K562 (cell line): ENCODE measurements around the gene FAM149B1. TPM values are rescaled to one million over a fixed set of nuclear protein-coding genes. Genes with fewer than 3 reads are reported as not detected.

ENCODE experiments used
- CBX5 ChIP-seq: IDR thresholded peaks from 2 replicates; pipeline ENCODE4 v1.6.1; 2014; ENCODE audit warnings: low read depth, borderline replicate concordance
- CC2D1A ChIP-seq: fragments of 450-650 bp; IDR thresholded peaks from 2 replicates; pipeline ENCODE4 v1.6.1; 2017; ENCODE audit warnings: mild to moderate bottlenecking
- CEBPG ChIP-seq, 3 experiments: fragments of 200-800 bp in 1 of 3; sonication (Bioruptor generic) in 1 of 3; sonication (generic) in 1 of 3; formaldehyde crosslinking in 1 of 3; IDR thresholded peaks in 2 of 3; conservative IDR thresholded peaks in 1 of 3; 2 replicates each; pipeline versions ENCODE4 v1.6.1 to v1.8.0; 2016 to 2022; ENCODE audit warnings: missing compliant biosample characterization in 2 of 3, missing genetic modification characterization in 2 of 3, mild to moderate bottlenecking in 1 of 3, missing genetic modification reagents in 1 of 3
- CXXC5 ChIP-seq: fragments of 250-450 bp; sonication (Bioruptor Pico); IDR thresholded peaks from 2 replicates; pipeline ENCODE4 v1.8.0; 2022; ENCODE audit warnings: inconsistent platforms, mild to moderate bottlenecking, moderate library complexity
- ETV5 ChIP-seq: sonication (generic); formaldehyde crosslinking; IDR thresholded peaks from 2 replicates; pipeline ENCODE4 v1.4.0; 2020; ENCODE audit warnings: low read depth, mild to moderate bottlenecking, missing genetic modification reagents
- FOXM1 ChIP-seq, 2 experiments: fragments of 450-650 bp in 1 of 2; sonication (generic) in 1 of 2; formaldehyde crosslinking in 1 of 2; IDR thresholded peaks; 2 replicates each; pipeline versions ENCODE4 v1.6.1 to v1.9.0; 2017 to 2022; ENCODE audit warnings: low read depth in 2 of 2, mild to moderate bottlenecking in 2 of 2, missing genetic modification reagents in 1 of 2, moderate library complexity in 1 of 2
- GABPA ChIP-seq: fragments of 200-800 bp; sonication (Bioruptor generic); conservative IDR thresholded peaks from 2 replicates; pipeline ENCODE4 v1.6.1; 2016; ENCODE audit warnings: low read depth, missing genetic modification characterization, missing compliant biosample characterization
- GATA2 ChIP-seq: sonication (generic); formaldehyde crosslinking; IDR thresholded peaks from 2 replicates; pipeline ENCODE4 v1.4.0; 2020; ENCODE audit warnings: mild to moderate bottlenecking, missing genetic modification reagents
- HNRNPLL ChIP-seq: fragments of 200-400 bp; formaldehyde crosslinking; IDR thresholded peaks from 2 replicates; pipeline ENCODE4 v1.6.1; 2017; ENCODE audit warnings: low read length, low read depth, mild to moderate bottlenecking; ENCODE audit not compliant: poor library complexity, severe bottlenecking
- KHSRP ChIP-seq: fragments of 450-650 bp; IDR thresholded peaks from 2 replicates; pipeline ENCODE4 v1.6.1; 2017
- MED1 ChIP-seq: sonication (generic); formaldehyde crosslinking; IDR thresholded peaks from 2 replicates; pipeline ENCODE4 v1.8.1; 2023; ENCODE audit warnings: missing genetic modification reagents, borderline replicate concordance
- NCOR1 ChIP-seq: fragments of 450-650 bp; IDR thresholded peaks from 2 replicates; pipeline ENCODE4 v1.6.1; 2016; ENCODE audit warnings: mild to moderate bottlenecking, moderate library complexity
- PHF20 ChIP-seq: fragments of 450-650 bp; IDR thresholded peaks from 2 replicates; pipeline ENCODE4 v1.6.1; 2018; ENCODE audit not compliant: partially characterized antibody
- RAD21 ChIP-seq, 2 experiments: fragments of 250-450 bp in 1 of 2; fragments of 450-650 bp in 1 of 2; sonication (Bioruptor Pico) in 1 of 2; formaldehyde crosslinking in 1 of 2; IDR thresholded peaks in 1 of 2; conservative IDR thresholded peaks in 1 of 2; 2 replicates each; pipeline versions ENCODE4 v1.4.0 to v1.8.0; 2020 to 2022; ENCODE audit warnings: mild to moderate bottlenecking in 2 of 2, moderate library complexity in 1 of 2
- RBM34 ChIP-seq: fragments of 200-400 bp; formaldehyde crosslinking; IDR thresholded peaks from 2 replicates; pipeline ENCODE4 v1.6.1; 2018; ENCODE audit warnings: low read length, borderline replicate concordance; ENCODE audit not compliant: insufficient read depth
- RUNX1 ChIP-seq: sonication (generic); IDR thresholded peaks from 2 replicates; pipeline ENCODE4 v1.6.1; 2016; ENCODE audit warnings: antibody characterized with exemption, low read depth
- SMAD1 ChIP-seq: fragments of 150-350 bp; IDR thresholded peaks from 2 replicates; pipeline ENCODE4 v1.6.1; 2014; ENCODE audit warnings: low read length, low read depth; ENCODE audit not compliant: partially characterized antibody
- SMARCA4 ChIP-seq: fragments of 450-650 bp; IDR thresholded peaks from 2 replicates; pipeline ENCODE4 v1.6.1; 2016
- ZNF232 ChIP-seq: sonication (generic); formaldehyde crosslinking; IDR thresholded peaks from 2 replicates; pipeline ENCODE4 v1.8.0; 2022; ENCODE audit warnings: mild to moderate bottlenecking, missing genetic modification reagents
- polyA plus RNA-seq, 8 experiments: library from polyadenylated mRNA; depleted of rRNA in 4 of 8; stranded (reverse) in 5 of 8; unstranded in 3 of 8; fragments of >200 nt; fragmentation: Nextera tagmentation in 2 of 8; fragmentation: Illumina TruSeq in 1 of 8; extraction: Ambion mirVana in 2 of 8; extraction: Trizol in 1 of 8; gene quantifications; 2 replicates each; pipeline versions ENCODE4 v1.2.1 to v1.2.3, GENCODE V29; 2011 to 2014; ENCODE audit warnings: inconsistent platforms in 1 of 8, missing spikeins in 1 of 8
- total RNA-seq, 7 experiments: library from RNA; depleted of rRNA in 6 of 7; stranded (reverse); fragments of >200 nt in 6 of 7; fragmentation: Illumina TruSeq in 2 of 7; extraction: Trizol in 2 of 7; gene quantifications; 2 replicates each; pipeline versions ENCODE4 v1.2.1 to v1.2.3, GENCODE V29; 2011 to 2021; ENCODE audit warnings: low replicate concordance in 1 of 7
- TF ChIP-seq, protein P1 (sequence below): fragments of 450-650 bp; IDR thresholded peaks from 2 replicates; pipeline ENCODE4 v1.6.1; 2014; ENCODE audit warnings: low read depth, mild to moderate bottlenecking, moderate library complexity, borderline replicate concordance
- TF ChIP-seq, protein P2 (sequence below): sonication (generic); formaldehyde crosslinking; IDR thresholded peaks from 2 replicates; pipeline ENCODE4 v1.8.1; 2023; ENCODE audit warnings: mild to moderate bottlenecking, missing genetic modification reagents
- TF ChIP-seq, protein P3 (sequence below), 2 experiments: fragments of 250-450 bp in 1 of 2; fragments of 450-650 bp in 1 of 2; sonication (Bioruptor Pico) in 1 of 2; IDR thresholded peaks; 2 replicates each; pipeline versions ENCODE4 v1.6.1 to v1.8.0; 2016 to 2021; ENCODE audit warnings: mild to moderate bottlenecking in 2 of 2, moderate library complexity in 2 of 2, missing compliant biosample characterization in 1 of 2, missing genetic modification characterization in 1 of 2

Gene FAM149B1
- total and polyA plus RNA-seq, 9 of the 15 experiments (the other 6 are each of a cell fraction or from before 2014, with no cell fraction given): 4.2 to 18.5 (median 9.3) TPM

DNA sequence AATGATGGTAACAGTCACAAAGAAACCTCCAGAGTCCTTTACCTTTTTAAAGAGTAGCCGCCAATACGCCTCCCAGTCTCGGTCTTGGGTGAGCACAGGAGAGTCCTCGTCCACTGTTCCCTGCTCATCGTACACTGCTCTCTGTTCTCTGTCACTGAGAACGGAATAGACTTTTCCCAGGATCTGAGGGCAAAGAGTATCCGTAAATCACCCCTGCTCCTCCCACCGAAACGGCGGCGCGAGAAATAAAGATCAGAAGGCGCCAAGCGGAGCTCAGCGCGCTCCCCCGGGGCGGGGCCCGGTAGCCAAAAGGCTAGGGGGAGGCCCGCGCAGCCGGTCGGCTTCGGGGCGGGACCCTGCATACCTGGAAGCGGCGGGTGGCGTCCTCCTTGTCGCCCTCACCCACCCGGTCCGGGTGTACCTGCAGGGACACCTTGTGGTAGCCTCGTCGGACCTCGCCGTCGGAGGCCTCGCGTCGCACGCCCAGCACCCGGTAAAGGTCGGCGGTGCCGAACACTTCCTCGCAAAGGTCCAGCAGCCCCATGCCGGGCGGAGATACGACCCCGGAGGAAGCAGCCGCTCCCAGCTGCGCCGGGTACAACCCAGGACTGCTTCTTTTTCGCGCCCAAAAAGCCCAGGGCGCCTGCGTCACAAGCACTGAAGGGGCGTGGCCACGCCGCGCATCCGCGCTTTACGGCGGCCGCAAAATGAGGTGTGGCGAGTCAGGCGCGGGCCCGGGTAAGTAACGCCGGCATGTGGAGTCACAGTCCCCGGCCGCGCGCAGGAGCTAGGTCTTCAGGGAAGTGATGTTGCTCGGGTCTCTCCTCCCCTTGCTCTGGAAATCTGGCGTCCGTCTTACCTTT lies 79.0 kb downstream of the FAM149B1 start, which contains the start of gene DNAJC9 (continued):
- peak; percentile 57; the same call in 1 of the 2 replicates for TF ChIP-seq CEBPG (CRISPR knock-in tag; IDR thresholded peaks at IDR 0.05)
- no peak for TF ChIP-seq CEBPG (tag; conservative IDR thresholded peaks at IDR 0.05 in 1 of 2, IDR thresholded peaks at IDR 0.05 in 1 of 2)
- no peak for TF ChIP-seq FOXM1 (IDR thresholded peaks at IDR 0.05; ENCODE audit: low read depth)
- TF ChIP-seq FOXM1 (CRISPR knock-in tag; IDR thresholded peaks at IDR 0.05; ENCODE audit: low read depth): peak; percentile 72; the same call in 1 of the 2 replicates
- TF ChIP-seq, protein P1, sequence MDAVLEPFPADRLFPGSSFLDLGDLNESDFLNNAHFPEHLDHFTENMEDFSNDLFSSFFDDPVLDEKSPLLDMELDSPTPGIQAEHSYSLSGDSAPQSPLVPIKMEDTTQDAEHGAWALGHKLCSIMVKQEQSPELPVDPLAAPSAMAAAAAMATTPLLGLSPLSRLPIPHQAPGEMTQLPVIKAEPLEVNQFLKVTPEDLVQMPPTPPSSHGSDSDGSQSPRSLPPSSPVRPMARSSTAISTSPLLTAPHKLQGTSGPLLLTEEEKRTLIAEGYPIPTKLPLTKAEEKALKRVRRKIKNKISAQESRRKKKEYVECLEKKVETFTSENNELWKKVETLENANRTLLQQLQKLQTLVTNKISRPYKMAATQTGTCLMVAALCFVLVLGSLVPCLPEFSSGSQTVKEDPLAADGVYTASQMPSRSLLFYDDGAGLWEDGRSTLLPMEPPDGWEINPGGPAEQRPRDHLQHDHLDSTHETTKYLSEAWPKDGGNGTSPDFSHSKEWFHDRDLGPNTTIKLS: peak; percentile 57; the same call in 1 of the 2 replicates
- no peak; the same call in 1 of the 2 replicates for TF ChIP-seq RUNX1
- TF ChIP-seq CXXC5 (CRISPR knock-in tag): peak; percentile 95
- TF ChIP-seq, protein P2, sequence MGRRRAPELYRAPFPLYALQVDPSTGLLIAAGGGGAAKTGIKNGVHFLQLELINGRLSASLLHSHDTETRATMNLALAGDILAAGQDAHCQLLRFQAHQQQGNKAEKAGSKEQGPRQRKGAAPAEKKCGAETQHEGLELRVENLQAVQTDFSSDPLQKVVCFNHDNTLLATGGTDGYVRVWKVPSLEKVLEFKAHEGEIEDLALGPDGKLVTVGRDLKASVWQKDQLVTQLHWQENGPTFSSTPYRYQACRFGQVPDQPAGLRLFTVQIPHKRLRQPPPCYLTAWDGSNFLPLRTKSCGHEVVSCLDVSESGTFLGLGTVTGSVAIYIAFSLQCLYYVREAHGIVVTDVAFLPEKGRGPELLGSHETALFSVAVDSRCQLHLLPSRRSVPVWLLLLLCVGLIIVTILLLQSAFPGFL: peak; percentile 65; the same call in 1 of the 2 replicates
- TF ChIP-seq MED1: no peak
- peak; percentile 49 for TF ChIP-seq SMAD1
- TF ChIP-seq CC2D1A: peak; percentile 40; the same call in 1 of the 2 replicates
- peak in 1 of 2 experiments; percentile 3; a peak in 3 of 4 replicates for TF ChIP-seq RAD21 (CRISPR knock-in tag; conservative IDR thresholded peaks at IDR 0.05 in 1 of 2, IDR thresholded peaks at IDR 0.05 in 1 of 2)
- peak; percentile 8; the same call in 1 of the 2 replicates for TF ChIP-seq KHSRP
- peak; percentile 87; the same call in 1 of the 2 replicates for TF ChIP-seq RBM34
- peak; percentile 81 for TF ChIP-seq HNRNPLL
- TF ChIP-seq NCOR1: peak; percentile 61
- TF ChIP-seq GABPA (tag): 0 out of 2 replicates have a peak, but pooled peaks have one; percentile 50
- peak; percentile 68; the same call in 1 of the 2 replicates for TF ChIP-seq SMARCA4
- TF ChIP-seq, protein P3, sequence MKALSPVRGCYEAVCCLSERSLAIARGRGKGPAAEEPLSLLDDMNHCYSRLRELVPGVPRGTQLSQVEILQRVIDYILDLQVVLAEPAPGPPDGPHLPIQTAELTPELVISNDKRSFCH (CRISPR knock-in tag; IDR thresholded peaks at IDR 0.05): no peak
- TF ChIP-seq, protein P3 (tag; IDR thresholded peaks at IDR 0.05): peak; percentile 91
- no peak for TF ChIP-seq GATA2
- peak; percentile 84 for TF ChIP-seq ETV5 (CRISPR knock-in tag)
- TF ChIP-seq PHF20: peak; percentile 60
- no peak for TF ChIP-seq CBX5
- TF ChIP-seq ZNF232 (CRISPR knock-in tag): peak; percentile 89; the same call in 1 of the 2 replicates
